ENCODE data around the gene SEC31B. TPM values are rescaled to one million over a fixed set of nuclear protein-coding genes. Genes with fewer than 3 reads are reported as not detected.

Gene SEC31B
- total RNA-seq, 4 donors from 2014 or later: 8.8 to 24.9 (median 23.5) TPM

GRCh38 chr10:100565206-100565985, 45.7 kb upstream of the SEC31B start:
- peaks cover 0 to 8% of the 10 kb centered on the region in 2 donors for H3K27me3 ChIP-seq
- H3K4me3 ChIP-seq: no peak overlapping the region
- H3K27ac ChIP-seq: no peak overlapping the region
- no peaks in the 10 kb centered on the region for H3K9me3 ChIP-seq
- H3K36me3 ChIP-seq: no peaks in the 10 kb centered on the region
- TF ChIP-seq POLR2A (IDR thresholded peaks at IDR 0.05) (no peak), CTCF (IDR thresholded peaks at IDR 0.05) (no peak)
- peaks cover 0 to 9% (median 4%) of the 10 kb centered on the region in 4 donors for H3K4me1 ChIP-seq
- peak in 1 of 3 donors; percentile 34 for DNase-seq

GRCh38 chr10:100562008-100562672, 42.5 kb upstream of the SEC31B start:
- Histone ChIP-seq H3K27me3 (peaks cover 0 to 8% of the 10 kb centered on the region in 2 donors), H3K27ac (no peak overlapping the region), H3K4me1 (peaks cover 0 to 9% (median 4%) of the 10 kb centered on the region in 4 donors), H3K4me3 (peak overlapping the region in 1 of 4 donors; percentile 31), H3K36me3 (no peaks in the 10 kb centered on the region), H3K9me3 (no peaks in the 10 kb centered on the region)
- DNase-seq: peak; percentile 37 to 87 (median 78)
- peak; percentile 11 to 97 (median 82) for TF ChIP-seq CTCF (IDR thresholded peaks at IDR 0.05)
- TF ChIP-seq POLR2A (IDR thresholded peaks at IDR 0.05): no peak

GRCh38 chr10:100561005-100561404, 41.3 kb upstream of the SEC31B start:
- TF ChIP-seq POLR2A (IDR thresholded peaks at IDR 0.05) (no peak), CTCF (IDR thresholded peaks at IDR 0.05) (no peak)
- no peak overlapping the region for H3K4me3 ChIP-seq
- H3K9me3 ChIP-seq: no peaks in the 10 kb centered on the region
- H3K27ac ChIP-seq: no peak overlapping the region
- H3K4me1 ChIP-seq: peaks cover 0 to 9% (median 4%) of the 10 kb centered on the region in 4 donors
- H3K36me3 ChIP-seq: no peaks in the 10 kb centered on the region
- peaks cover 0 to 8% of the 10 kb centered on the region in 2 donors for H3K27me3 ChIP-seq
- DNase-seq: no peak

GRCh38 chr10:100560248-100560647, 40.6 kb upstream of the SEC31B start:
- no peak for TF ChIP-seq CTCF (IDR thresholded peaks at IDR 0.05)
- TF ChIP-seq POLR2A (IDR thresholded peaks at IDR 0.05): no peak
- Histone ChIP-seq H3K36me3 (no peaks in the 10 kb centered on the region), H3K9me3 (no peaks in the 10 kb centered on the region), H3K27ac (no peak overlapping the region), H3K27me3 (peaks cover 0 to 8% of the 10 kb centered on the region in 2 donors), H3K4me1 (peaks cover 0 to 9% (median 4%) of the 10 kb centered on the region in 4 donors), H3K4me3 (no peak overlapping the region)
- DNase-seq: no peak

GRCh38 chr10:100554902-100555301, 35.2 kb upstream of the SEC31B start:
- no peak for TF ChIP-seq CTCF (IDR thresholded peaks at IDR 0.05)
- no peak for TF ChIP-seq POLR2A (IDR thresholded peaks at IDR 0.05)
- DNase-seq: no peak
- H3K36me3 ChIP-seq: peaks cover 0 to 10% (median 0%) of the 10 kb centered on the region in 3 donors

More at GRCh38 chr10:100554902-100555301, 35.2 kb upstream of the SEC31B start:
- Histone ChIP-seq H3K27me3 (no peaks in the 10 kb centered on the region), H3K4me1 (no peaks in the 10 kb centered on the region), H3K4me3 (no peak overlapping the region), H3K27ac (no peak overlapping the region), H3K9me3 (no peaks in the 10 kb centered on the region)

Data from Peyer's patch (tissue), 4 donors.